IPS-15b (cell line): ENCODE data around the gene CEBPA.
"Not testable (repeated sequence)": the region's sequence is repeated elsewhere in the genome, so short reads cannot be mapped to it uniquely, and the experiment has no call there.

Experiments used
- H3K27me3 ChIP-seq: one replicate; pipeline ENCODE4 v1.6.1; 2013; ENCODE audit warnings: low read length; ENCODE audit not compliant: control insufficient read depth, insufficient read depth
- H3K36me3 ChIP-seq: one replicate; pipeline ENCODE4 v1.6.1; 2013; ENCODE audit warnings: low read length; ENCODE audit not compliant: control insufficient read depth, insufficient read depth
- H3K4me1 ChIP-seq: one replicate; pipeline ENCODE4 v1.6.1; 2013; ENCODE audit warnings: mild to moderate bottlenecking, low read length; ENCODE audit not compliant: control insufficient read depth, insufficient read depth
- H3K4me3 ChIP-seq: one replicate; pipeline ENCODE4 v1.5.1; 2013; ENCODE audit warnings: low read depth, low read length
- H3K9ac ChIP-seq: one replicate; pipeline ENCODE4 v1.6.1; 2013; ENCODE audit warnings: low read depth, mild to moderate bottlenecking, low read length
- H3K9me3 ChIP-seq: one replicate; pipeline ENCODE4 v1.6.1; 2013; ENCODE audit warnings: mild to moderate bottlenecking, low read length; ENCODE audit not compliant: control insufficient read depth, insufficient read depth

CEBPA gene

GRCh38 chr19:33297401-33298145, 4.8 kb downstream of the CEBPA start:
- no peaks in the 10 kb centered on the region for H3K4me1 ChIP-seq
- H3K9me3 ChIP-seq, result no peaks in the 10 kb centered on the region
- no peaks in the 10 kb centered on the region for H3K36me3 ChIP-seq
- H3K27me3 ChIP-seq, result peaks cover 26% of the 10 kb centered on the region
- no peak overlapping the region for H3K4me3 ChIP-seq
- H3K9ac ChIP-seq, result no peak overlapping the region

- no peaks in the 10 kb centered on the region for H3K4me1 ChIP-seq
- peaks cover 26% of the 10 kb centered on the region for H3K27me3 ChIP-seq
- no peak overlapping the region for H3K9ac ChIP-seq
- H3K4me3 ChIP-seq, result no peak overlapping the region
- no peaks in the 10 kb centered on the region for H3K9me3 ChIP-seq
- H3K36me3 ChIP-seq, result no peaks in the 10 kb centered on the region
These were observed 5.8 kb downstream of the CEBPA start for GRCh38 chr19:33296488-33296971.

GRCh38 chr19:33295621-33296487, 6.5 kb downstream of the CEBPA start:
- Histone ChIP-seq H3K36me3 (no peaks in the 10 kb centered on the region), H3K4me3 (no peak overlapping the region), H3K27me3 (peaks cover 20% of the 10 kb centered on the region), H3K9me3 (no peaks in the 10 kb centered on the region), H3K4me1 (no peaks in the 10 kb centered on the region), H3K9ac (no peak overlapping the region)

GRCh38 chr19:33295046-33295445, 7.3 kb downstream of the CEBPA start:
- H3K27me3 ChIP-seq, result peaks cover 12% of the 10 kb centered on the region
- H3K4me1 ChIP-seq, H3K9me3 ChIP-seq: not testable (repeated sequence)

GRCh38 chr19:33294058-33294798, 8.1 kb downstream of the CEBPA start:
- Histone ChIP-seq H3K9me3 (no peaks in the 10 kb centered on the region), H3K36me3 (no peaks in the 10 kb centered on the region), H3K4me3 (no peak overlapping the region), H3K27me3 (peaks cover 4% of the 10 kb centered on the region), H3K4me1 (no peaks in the 10 kb centered on the region), H3K9ac (no peak overlapping the region)

More at GRCh38 chr19:33295046-33295445, 7.3 kb downstream of the CEBPA start:
- not testable (repeated sequence) for H3K9ac ChIP-seq, H3K4me3 ChIP-seq, H3K36me3 ChIP-seq

- no peaks in the 10 kb centered on the region for H3K36me3 ChIP-seq
- no peaks in the 10 kb centered on the region for H3K4me1 ChIP-seq
- no peak overlapping the region for H3K9ac ChIP-seq
- peaks cover 3% of the 10 kb centered on the region for H3K27me3 ChIP-seq
- no peak overlapping the region for H3K4me3 ChIP-seq
- H3K9me3 ChIP-seq, result no peaks in the 10 kb centered on the region
These were observed 8.9 kb downstream of the CEBPA start for GRCh38 chr19:33293255-33294057.

GRCh38 chr19:33292595-33293254, 9.6 kb downstream of the CEBPA start:
- Histone ChIP-seq H3K36me3 (no peaks in the 10 kb centered on the region), H3K27me3 (peaks cover 3% of the 10 kb centered on the region), H3K4me3 (no peak overlapping the region), H3K9ac (no peak overlapping the region), H3K9me3 (no peaks in the 10 kb centered on the region), H3K4me1 (no peaks in the 10 kb centered on the region)

GRCh38 chr19:33291623-33292534, 10.5 kb downstream of the CEBPA start:
- Histone ChIP-seq H3K9ac (no peak overlapping the region), H3K27me3 (peaks cover 3% of the 10 kb centered on the region), H3K9me3 (no peaks in the 10 kb centered on the region), H3K4me1 (no peaks in the 10 kb centered on the region), H3K4me3 (no peak overlapping the region), H3K36me3 (no peaks in the 10 kb centered on the region)

- Histone ChIP-seq H3K4me3 (no peak overlapping the region), H3K36me3 (no peaks in the 10 kb centered on the region), H3K4me1 (no peaks in the 10 kb centered on the region), H3K27me3 (peaks cover 3% of the 10 kb centered on the region), H3K9ac (no peak overlapping the region), H3K9me3 (no peaks in the 10 kb centered on the region)
These were observed 11.2 kb downstream of the CEBPA start for GRCh38 chr19:33290956-33291622.
